GM19351 (cell line): ENCODE results near the gene LARP1B.
"Not testable (repeated sequence)": the region's sequence is repeated elsewhere in the genome, so short reads cannot be mapped to it uniquely, and the experiment has no call there.

Experiments
- ATAC-seq: cut with Tn5 transposase; IDR thresholded peaks from one replicate; pipeline ENCODE4 v1.9.1; 2021; ENCODE audit warnings: mild to moderate bottlenecking, moderate library complexity; ENCODE audit not compliant: unreplicated experiment

Gene LARP1B

DNA sequence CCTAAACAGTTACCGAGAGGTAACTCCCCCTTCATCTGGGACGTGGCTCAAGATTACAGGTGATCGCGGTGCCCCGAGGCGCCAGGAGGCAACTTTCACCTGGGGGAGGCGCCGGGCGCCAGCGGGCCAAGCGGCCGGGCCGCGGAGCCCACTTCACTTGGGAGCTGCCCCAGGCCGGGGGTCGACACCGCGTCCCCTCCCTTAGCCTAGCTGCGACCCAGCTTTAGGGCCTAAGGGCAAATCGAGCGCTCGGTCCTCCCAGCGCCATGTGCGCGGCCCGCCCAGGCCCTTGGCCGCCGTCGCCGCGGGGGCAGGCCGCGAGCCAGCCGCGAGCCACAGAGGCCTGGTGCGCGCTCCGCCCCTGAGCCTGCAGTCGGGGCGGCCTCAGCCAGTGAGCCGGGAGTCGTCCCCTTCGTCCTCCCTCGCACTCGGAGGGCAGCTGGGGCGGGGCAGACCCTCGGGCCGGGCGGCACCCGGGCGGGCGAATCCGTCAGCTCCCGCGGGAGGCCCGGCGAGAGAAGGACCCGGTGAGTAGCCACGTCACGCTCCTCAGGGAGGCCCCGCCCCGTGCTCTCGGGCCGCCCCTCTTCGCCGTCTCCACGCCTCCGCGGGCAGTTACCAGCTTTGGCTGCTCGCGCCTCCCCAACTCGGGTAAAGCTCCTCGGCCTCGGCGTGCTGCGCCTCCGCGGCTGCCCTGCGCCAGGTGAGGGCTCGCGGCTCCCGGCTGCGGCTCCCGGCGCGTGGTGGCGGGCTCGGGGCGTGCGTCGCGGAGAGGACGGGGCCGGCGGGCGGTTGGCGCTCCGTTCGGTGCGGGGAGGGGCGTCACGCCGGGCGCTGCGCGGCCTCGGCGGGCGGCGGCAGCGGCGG is at the start of gene LARP1B:
Gene LARP1B (plus strand): TSS at position 614 of the 867 bp plus-strand sequence. CDS start 13,640 bp downstream, outside the sequence.
- peak; percentile 81 for ATAC-seq

GRCh38 chr4:128025319-128025718 is 35.8 kb upstream of the LARP1B start:
- no peak for ATAC-seq

- ATAC-seq, result no peak
Observed at GRCh38 chr4:128029907-128030306, 31.2 kb upstream of the LARP1B start.

DNA sequence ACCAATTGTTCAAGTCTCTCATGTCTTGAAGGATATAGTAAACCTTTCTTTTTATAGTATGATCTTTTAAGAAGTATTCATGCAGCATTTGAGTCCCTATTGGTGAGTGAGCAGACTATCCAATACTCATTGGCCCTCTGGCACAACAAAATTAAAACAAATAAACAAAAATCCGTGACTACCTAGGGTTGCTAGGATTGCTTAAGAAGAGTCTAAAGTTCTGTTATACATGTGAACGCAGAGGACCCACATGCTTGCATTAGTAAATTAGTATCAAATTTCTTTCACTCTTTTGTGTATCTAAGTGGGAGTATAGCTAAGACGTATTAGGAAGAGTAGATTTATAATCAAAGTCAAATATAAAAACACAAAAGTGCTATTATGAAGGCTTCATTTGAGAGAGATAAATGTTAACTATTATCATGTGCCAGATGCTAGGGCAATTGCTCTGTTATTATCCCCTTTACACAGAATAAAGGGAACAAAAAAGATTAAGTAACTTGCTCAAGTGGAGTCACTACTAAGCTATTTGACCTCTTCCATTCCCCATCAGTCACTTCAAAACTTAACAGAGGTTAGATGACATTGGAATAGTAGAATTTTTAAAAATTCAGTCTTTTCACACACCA is 29.2 kb upstream of the LARP1B start:
- no peak for ATAC-seq

DNA sequence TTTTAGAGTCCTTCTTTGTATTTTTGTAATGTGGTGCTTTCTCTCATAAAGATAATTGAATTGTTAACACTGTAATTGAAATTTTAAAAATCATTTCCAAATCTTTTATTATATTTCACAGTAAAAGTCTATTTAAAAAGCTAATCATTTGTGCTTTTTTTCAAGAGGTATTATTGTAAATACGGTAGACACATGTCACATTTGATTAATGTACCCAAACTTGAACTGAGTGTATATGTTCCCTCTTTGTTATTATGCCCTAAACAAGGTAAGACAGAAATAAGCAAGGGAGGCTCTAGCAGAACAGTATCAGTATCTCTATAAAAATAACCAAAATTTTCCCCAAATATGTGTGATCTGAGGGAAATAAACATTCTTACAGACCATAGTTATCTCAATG is 21.5 kb upstream of the LARP1B start:
- ATAC-seq, result no peak

GRCh38 chr4:128047019-128047418 is 14.1 kb upstream of the LARP1B start:
- not testable (repeated sequence) for ATAC-seq

- not testable (repeated sequence) for ATAC-seq
Observed at GRCh38 chr4:128047514-128047913, 13.6 kb upstream of the LARP1B start.

GRCh38 chr4:128051229-128051628 is 9.9 kb upstream of the LARP1B start:
- not testable (repeated sequence) for ATAC-seq

- ATAC-seq, result not testable (repeated sequence)
Observed at GRCh38 chr4:128054907-128055306, 6.2 kb upstream of the LARP1B start.

DNA sequence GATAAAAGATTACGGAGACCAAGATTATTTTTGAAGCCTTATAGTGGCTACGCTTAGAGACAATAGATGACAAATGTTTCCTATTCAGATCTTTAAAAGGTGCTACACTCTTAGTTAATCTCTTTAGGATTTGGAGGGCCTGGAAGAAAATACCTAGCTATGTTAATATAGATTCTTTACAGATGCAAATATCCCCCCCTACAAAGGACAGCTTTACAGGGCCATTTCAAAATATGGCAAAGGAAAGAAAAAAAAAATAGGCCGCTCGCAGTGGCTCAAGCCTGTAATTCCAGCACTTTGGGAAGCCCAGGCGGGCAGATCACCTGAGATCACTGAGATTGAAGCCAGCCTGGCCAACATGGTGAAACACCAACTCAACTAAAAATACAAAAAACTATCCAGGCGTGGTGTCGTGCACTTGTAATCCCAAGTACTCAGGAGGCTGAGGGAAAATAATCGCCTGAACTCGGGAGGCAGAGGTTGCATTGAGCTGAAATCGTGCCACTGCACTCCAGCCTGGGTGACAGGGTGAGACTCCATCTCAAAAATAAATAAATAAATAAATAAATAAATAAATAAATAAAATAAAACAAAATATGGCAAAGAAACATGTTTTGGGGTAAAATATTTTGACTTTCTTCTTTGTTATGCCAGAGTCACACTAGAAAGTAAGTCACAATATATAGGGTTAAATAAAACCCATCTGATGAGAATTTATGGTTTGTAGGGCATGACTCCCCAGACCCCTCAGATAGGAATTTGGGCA is 5.5 kb upstream of the LARP1B start:
- not testable (repeated sequence) for ATAC-seq

DNA sequence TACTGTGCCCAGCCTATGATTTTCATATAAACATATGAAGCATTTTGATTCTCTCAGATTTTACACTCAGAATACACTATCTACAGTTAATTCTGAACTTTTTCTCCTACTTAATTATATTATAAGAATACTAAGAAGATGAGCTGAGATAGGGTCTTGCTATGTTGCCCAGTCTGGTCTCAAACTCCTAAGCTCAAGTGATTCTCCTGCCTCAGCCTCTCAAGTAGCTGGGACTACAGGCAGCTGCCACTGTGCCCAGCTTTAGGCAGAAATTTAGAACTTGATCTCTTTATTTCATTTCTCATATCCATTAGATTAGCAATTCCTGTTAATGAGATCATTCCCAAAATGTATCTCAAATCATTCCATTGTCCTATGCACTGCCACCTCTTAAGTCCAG is 4.7 kb upstream of the LARP1B start:
- no peak for ATAC-seq

DNA sequence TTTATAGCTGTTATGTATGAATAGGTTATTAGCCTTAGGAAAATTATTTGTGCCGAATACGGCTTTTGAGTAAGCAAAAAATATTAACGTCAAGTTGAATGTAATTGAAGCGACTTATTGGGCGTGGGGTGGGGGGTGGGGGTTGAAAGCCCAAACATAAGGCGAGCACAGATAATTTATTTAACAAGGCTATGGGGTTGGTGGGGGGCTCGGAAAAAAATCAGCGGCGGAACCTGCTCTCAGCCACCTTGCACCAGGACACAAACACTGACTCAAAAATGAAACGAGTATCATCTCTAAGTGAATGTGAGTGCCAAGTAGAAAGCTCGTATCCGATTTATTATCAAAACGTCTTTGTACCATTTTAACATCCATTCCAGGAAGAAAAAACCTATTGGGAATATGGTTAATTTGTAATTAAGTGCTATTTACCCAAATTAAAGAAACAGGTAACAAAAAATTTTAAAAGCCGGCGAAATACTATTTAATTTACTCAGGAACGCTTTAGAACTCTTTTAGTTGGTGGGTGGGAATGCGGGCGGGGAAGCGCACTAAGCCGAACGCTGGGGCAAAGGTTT is 902 bp upstream of the LARP1B start:
- no peak for ATAC-seq

- peak; percentile 36 for ATAC-seq
Observed at GRCh38 chr4:128061566-128062536, 739 bp downstream of the LARP1B start.

- not testable (repeated sequence) for ATAC-seq
Observed at GRCh38 chr4:128066453-128066820, 5.3 kb downstream of the LARP1B start.

- ATAC-seq, result peak; percentile 63
Observed at GRCh38 chr4:128068918-128069317, 7.8 kb downstream of the LARP1B start.

GRCh38 chr4:128076464-128076863 is 15.4 kb downstream of the LARP1B start:
- ATAC-seq, result no peak

GRCh38 chr4:128095293-128095692 is 34.2 kb downstream of the LARP1B start:
- ATAC-seq, result not testable (repeated sequence)

DNA sequence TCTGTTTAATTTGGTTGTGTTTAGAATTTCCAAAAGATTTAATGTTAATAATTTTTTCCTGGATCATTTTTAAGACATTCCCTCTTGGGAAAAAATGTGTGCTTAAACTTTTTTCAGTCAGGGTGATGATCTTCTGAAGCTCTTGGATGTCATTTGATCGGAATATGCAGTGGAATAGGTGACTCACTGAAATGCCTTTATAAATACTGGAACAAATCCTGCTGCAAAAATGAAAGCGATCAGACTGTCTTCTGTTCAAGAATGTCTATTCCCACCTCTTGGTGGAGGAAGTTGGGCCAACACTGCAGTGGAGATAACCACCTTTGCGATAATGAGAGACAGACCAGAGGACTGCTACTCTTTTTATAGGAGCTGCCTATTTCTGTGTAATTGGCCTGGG is 46.7 kb downstream of the LARP1B start:
- ATAC-seq, result no peak

DNA sequence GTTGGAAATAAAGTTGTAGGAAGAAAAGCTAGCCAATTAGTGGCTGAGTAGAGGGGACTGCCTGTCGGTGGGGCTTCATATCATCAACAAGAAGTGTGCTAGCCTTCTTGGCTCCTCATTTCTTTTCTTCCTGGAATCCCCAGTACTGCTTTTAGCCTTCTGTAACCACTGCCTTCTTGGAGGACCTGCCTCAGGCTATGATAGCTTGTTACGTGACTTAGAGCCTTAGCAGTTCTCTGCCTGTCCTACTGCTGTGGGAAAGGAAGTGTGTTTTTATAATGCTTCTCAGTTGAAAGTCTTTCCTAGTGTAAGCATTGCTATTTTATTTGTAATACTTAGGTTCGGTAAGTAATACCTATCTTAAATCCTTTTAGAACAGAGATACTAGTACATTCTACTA is 61.9 kb downstream of the LARP1B start:
- no peak for ATAC-seq

GRCh38 chr4:128130621-128131020 is 69.5 kb downstream of the LARP1B start:
- ATAC-seq, result no peak
